Left renal pelvis (tissue), 4 donors: Measurements from ENCODE around the gene UNCX. TPM values are rescaled to one million over a fixed set of nuclear protein-coding genes. Genes with fewer than 3 reads are reported as not detected.

Experiments used
- DNase-seq, 4 donors: peaks; one replicate each; pipeline ENCODE4 v3.0.0-alpha.2; 2013; ENCODE audit warnings: low read depth in 4 of 4, low spot score in 3 of 4
- polyA plus RNA-seq, 4 donors: library from polyadenylated mRNA; unstranded; fragments of 120-200 nt; gene quantifications; one replicate each; pipeline ENCODE4 v1.2.1, GENCODE V29; 2013; ENCODE audit not compliant: insufficient read length in 4 of 4

Gene UNCX
- polyA plus RNA-seq, 4 donors: 5.8 to 17.3 (median 8.3) TPM

DNA sequence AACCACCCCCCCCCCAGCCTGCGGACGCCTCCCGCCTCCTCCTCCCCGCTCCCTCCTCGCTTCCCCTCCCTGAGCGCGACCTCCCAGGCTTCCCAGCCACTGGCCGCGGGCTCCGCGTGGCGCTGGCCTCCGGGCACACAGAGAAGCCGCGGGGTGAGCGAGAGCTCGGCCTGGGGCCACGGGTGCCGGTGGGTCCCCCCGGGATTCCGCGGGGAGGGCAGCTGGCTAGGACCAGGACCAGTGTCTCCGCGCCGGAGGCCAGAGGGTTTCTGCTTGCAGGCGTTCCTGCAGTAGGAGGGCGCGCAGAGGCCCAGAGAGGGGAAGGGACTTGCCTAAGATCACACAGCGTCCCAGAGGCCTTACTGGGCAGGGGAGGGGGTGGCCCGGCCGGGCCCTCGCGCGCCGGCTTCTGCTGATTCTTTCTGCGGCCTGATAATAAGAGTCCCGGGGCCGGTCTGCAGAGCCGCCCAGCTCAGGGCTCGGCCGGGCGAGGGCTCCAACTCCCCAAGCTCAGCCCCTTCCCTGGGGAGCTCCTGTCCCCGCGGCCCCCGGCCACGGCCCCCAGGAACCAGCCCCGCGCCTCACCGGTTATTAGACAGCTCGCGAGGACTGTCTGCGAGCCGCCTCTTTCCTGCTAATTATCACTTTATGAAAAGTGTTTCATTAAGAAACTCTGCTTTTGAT lies 10.1 kb downstream of the UNCX start:
- no peak for DNase-seq

DNA sequence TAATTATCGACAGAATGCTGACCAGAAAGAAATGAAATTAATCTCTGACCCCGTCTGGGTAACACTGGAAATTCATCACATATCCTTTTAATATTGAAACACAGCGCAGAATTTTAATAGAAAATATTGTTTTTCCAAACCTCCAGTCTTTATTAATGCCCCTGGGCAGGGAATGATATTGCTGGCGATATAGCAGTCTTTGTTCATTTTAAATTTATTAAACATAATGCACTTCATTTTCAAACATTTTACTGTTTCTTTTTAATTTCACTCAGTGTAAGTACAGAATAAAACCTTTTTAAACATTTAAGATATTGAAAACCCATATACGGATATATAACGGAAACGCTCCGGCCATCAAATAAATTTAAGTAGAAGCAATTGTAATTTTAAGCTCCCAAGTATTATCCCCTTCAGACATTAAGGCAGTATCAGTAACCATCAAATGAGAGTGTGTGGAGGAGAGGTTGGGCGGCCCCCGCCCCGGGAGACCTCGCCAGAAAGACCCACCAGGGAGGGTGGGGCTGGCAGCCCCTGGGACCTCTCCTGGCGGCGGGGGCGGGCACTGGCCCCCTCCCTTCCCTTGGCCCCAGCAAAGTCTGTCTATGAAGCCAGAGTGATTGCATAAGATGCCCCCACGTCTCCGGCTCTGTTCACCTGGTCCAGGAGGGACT lies 10.8 kb downstream of the UNCX start:
- DNase-seq: no peak

DNA sequence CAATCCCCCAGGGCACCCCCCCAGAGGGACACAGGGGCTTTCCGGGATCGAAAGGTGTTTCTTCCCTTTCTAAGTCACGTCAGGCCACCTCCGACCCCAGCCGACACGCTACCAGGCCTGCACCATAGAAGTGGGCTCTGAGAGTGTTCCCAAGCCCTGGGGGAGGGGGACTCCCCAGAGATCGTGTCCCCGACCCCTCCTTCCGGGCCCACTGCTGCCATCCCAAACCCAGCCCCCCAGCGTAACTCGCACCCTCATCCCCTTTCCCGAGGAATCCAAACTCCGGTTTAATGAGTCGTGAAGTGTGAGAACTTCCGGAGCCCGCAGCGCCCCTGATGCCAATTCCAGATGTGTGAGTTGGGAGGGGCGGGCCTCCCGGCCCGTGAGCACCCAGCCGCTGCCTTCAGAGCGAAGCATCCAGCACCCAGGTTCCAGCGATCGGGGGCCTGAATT lies 11.3 kb downstream of the UNCX start:
- peak in 1 of 4 donors; percentile 83 for DNase-seq

- DNase-seq: no peak
These were observed 12.2 kb downstream of the UNCX start for GRCh38 chr7:1244700-1245523.

- no peak for DNase-seq
These were observed 12.9 kb downstream of the UNCX start for GRCh38 chr7:1245524-1246050.

GRCh38 chr7:1246160-1246870 lies 13.6 kb downstream of the UNCX start:
- no peak for DNase-seq

DNA sequence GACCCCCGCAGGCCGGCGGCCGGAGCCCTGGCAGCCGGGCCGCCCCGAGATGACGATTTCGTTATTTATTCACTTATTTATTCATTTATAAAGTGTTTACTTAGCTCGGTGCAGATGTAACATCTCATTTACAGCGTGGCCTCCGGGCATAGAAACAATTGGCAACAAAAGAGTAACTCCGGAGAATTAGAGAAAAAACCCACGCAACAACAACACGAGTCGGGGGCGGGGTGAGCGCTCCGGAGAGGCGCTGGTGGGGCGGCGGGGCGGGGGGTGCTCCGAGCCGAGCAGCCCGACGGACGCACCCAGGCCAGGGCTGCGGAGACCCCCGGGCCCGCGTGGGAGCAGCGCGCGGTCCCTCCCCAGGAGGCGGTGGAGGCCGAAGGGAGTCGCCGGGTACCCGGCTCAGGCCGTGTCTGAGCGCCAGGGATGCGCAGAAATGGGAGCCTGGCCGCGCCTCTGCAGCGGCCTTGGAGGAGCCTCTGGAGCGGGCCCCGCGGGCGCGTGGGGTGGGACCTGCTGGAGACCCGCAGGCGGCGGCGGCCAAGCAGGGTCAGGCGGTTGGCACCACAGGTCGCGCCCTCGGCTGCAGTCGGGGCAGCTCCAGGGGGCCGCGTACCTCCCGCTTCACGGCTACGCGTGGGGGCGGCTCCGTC lies 14.3 kb downstream of the UNCX start:
- no peak for DNase-seq

DNA sequence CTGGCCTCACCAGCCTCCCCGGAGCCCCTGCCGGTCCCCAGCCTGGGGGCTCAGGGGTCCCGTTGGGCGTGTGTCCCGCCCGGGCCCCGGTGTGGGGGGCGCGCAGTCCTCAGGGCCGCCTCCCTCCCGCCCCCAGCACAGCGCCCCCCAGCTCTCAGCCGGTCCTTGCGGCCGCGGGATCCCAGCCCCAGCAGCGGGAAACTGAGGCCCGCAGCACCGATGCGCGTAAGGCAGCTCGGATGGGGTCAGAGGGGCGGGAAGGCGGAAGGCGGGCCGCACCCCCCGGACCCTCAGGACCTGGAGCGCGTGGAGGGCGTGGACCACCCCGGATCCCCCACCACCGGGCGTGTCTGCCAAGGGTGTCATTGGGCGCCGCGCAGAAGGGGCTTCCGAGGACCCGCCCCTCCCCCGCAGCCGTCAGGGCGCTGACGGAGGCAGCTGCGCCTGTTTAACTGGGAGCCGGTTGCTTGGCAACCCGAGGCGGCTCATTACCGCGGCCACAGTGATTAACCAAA lies 14.9 kb downstream of the UNCX start:
- DNase-seq: no peak

GRCh38 chr7:1248143-1248915 lies 15.7 kb downstream of the UNCX start:
- DNase-seq: no peak

GRCh38 chr7:1248916-1249581 lies 16.4 kb downstream of the UNCX start:
- no peak for DNase-seq

GRCh38 chr7:1249731-1250130 lies 17.1 kb downstream of the UNCX start:
- DNase-seq: no peak

GRCh38 chr7:1250901-1251300 lies 18.2 kb downstream of the UNCX start:
- no peak for DNase-seq

DNA sequence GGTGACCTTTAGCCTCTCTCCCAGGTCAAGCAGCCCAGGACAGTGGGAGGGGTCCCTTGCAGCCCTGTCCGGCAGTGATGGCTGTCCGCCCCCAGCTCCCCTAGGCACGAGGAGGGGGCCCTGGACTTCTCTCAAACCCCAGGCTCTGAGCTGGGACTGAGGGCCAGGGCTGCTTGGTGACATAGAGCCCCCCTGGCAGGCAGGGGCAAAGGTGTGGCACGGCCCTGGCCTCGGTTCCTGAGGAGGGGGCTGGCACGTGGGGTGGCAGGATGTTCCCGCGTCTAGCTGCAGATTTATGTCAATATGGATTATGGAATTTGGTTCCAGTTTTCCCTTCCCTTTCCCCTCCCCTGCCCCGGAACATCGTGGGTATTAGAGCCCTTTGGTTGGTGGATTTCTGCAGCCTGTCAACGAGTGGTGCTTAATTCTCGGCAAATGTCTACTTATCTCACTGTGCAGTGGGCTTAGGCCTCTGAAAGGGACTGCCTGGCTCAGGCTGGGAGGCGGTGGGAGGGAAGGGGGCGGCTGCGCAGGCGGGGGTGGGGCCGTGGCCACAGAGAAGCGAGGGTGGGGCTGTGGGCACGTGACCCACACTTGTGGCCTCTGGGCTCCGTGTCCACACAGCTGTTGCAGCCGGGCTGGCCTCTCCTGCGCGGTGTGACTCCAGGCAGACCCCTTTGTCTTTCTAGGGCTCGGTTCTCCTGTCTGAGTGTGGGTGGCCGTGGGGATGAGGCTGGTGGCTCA lies 19.3 kb downstream of the UNCX start:
- no peak for DNase-seq

DNA sequence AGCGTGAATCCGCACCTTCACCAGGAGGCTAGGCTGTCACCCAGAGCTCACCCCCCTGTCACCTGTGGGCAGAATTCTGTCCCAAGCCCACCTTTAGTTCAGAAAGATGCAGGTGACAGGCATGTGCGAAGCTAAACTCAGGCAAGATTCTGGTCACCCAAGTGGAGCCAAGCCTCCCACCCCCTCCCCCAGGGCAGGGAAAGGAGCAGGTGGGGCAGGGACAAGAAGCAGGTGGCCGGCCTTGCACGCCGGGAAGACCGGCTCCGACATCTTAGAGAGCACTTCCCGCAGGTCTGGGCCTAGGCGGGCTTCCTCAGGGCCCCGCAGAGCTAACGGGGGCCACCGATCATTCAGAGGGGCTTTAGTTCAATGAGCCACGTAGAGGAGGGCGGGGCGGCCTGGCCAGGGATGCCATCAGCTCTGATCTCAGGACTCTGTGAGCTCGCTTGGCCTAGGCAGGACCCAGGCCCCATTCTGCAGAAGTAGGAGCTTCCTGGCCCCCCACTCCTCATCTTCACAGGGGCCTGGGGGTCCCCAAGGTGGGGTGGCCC lies 19.9 kb downstream of the UNCX start:
- no peak for DNase-seq

- no peak for DNase-seq
These were observed 21.1 kb downstream of the UNCX start for GRCh38 chr7:1253681-1254181.

DNA sequence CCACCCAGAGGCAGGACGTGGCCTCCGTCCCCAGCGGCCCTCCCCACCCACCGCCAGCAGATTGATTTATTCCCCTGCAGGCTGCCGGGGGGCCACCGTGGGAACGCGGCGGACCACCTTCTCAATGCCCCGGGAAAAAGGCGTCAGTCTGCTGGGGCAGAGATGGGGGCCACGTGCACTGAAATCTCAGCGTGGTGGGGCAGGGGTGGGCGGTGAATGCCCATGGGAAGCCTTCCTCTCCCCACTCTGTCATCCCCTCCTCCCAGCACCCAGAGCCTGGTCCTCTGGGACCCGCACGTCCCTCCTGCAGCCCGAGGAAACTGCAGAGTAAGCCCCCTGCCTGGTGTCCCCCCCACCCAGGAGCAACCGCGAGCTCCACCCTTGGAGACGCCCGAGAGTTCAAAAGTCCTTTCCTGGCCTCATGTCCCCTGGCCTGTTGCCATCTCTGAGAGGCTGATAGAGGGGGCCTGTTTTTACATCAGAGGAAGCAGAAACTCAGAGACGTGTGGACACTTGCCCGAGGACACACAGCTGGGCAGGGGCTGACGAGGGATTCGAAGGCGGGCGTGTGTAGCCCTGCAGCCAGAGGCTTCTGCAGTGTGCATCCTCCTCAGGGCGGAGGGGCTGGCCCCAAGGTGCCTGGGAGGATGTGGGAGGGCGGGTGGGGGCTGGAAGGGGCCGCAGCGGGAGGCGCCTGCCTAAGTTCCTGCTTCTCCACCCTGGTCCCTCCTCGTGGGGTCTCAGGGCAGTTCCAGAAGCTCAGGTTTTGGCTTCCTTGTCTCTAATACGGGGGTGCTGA lies 21.8 kb downstream of the UNCX start:
- DNase-seq: no peak
